SU-DHL-6 (cell line): ENCODE results near the gene CPNE1.
"Not testable (repeated sequence)": the region's sequence is repeated elsewhere in the genome, so short reads cannot be mapped to it uniquely, and the experiment has no call there.

Source experiments
- H2AFZ ChIP-seq: fragments of 200-600 bp; sonication (generic); 2 replicates; pipeline ENCODE4 v1.6.1; 2014; ENCODE audit warnings: low read depth, mild to moderate bottlenecking, moderate library complexity, mixed read lengths, antibody characterized with exemption, low read length; ENCODE audit not compliant: severe bottlenecking
- H3F3A ChIP-seq: fragments of 200-600 bp; shearing (Covaris generic); 2 replicates; pipeline ENCODE4 v1.6.0; 2016; ENCODE audit warnings: antibody characterized with exemption, mild to moderate bottlenecking; ENCODE audit not compliant: insufficient read depth
- H3K27ac ChIP-seq: fragments of 200-600 bp; sonication (generic); 2 replicates; pipeline ENCODE4 v1.5.1; 2016; ENCODE audit warnings: low read depth, mild to moderate bottlenecking, low read length, moderate library complexity, mixed read lengths
- H3K27me3 ChIP-seq: fragments of 200-600 bp; sonication (generic), shearing (Covaris generic); 2 replicates; pipeline ENCODE4 v1.6.0; 2014; ENCODE audit warnings: mild to moderate bottlenecking, low read length
- H3K36me3 ChIP-seq: fragments of 200-600 bp; sonication (generic); 2 replicates; pipeline ENCODE4 v1.6.1; 2014; ENCODE audit warnings: mild to moderate bottlenecking, low read length, mixed read lengths
- H3K4me2 ChIP-seq: fragments of 300-600, 200-600 bp; shearing (Covaris generic), sonication (generic); 2 replicates; pipeline ENCODE4 v1.6.0; 2014; ENCODE audit warnings: low read length, low read depth, mild to moderate bottlenecking; ENCODE audit not compliant: poor library complexity, severe bottlenecking
- H3K4me3 ChIP-seq: fragments of 200-600 bp; sonication (generic); 2 replicates; pipeline ENCODE4 v1.5.1; 2014; ENCODE audit warnings: antibody characterized with exemption, low read length, mild to moderate bottlenecking, mixed read lengths; ENCODE audit not compliant: insufficient read depth, poor library complexity, severe bottlenecking
- H3K79me2 ChIP-seq: fragments of 200-600 bp; sonication (generic); 2 replicates; pipeline ENCODE4 v1.6.1; 2014; ENCODE audit warnings: mild to moderate bottlenecking, low read length, moderate library complexity; ENCODE audit not compliant: insufficient read depth
- H3K9ac ChIP-seq: fragments of 200-600 bp; sonication (generic); 2 replicates; pipeline ENCODE4 v1.7.0; 2014; ENCODE audit warnings: mild to moderate bottlenecking, low read length
- H3K9me2 ChIP-seq: fragments of 200-600 bp; sonication (generic); replicated peaks from 2 replicates; pipeline ENCODE4 v1.6.1; 2014; ENCODE audit warnings: low read length; ENCODE audit not compliant: insufficient read depth
- H3K9me3 ChIP-seq: fragments of 200-600 bp; sonication (generic); 2 replicates; pipeline ENCODE4 v1.6.1; 2014; ENCODE audit warnings: low read length, mixed read lengths; ENCODE audit not compliant: insufficient read depth
- H4K20me1 ChIP-seq: fragments of 200-600 bp; sonication (generic); 2 replicates; pipeline ENCODE4 v1.6.1; 2014; ENCODE audit warnings: low read depth, mild to moderate bottlenecking, antibody characterized with exemption, low read length, moderate library complexity, mixed read lengths
- EZH2phosphoT487 ChIP-seq: fragments of 200-600 bp; sonication (generic), shearing (Covaris generic); conservative IDR thresholded peaks from 2 replicates; pipeline ENCODE4 v1.6.1; 2018; ENCODE audit warnings: mild to moderate bottlenecking, antibody characterized with exemption, low read length, moderate library complexity, mixed read lengths
- TF ChIP-seq, protein P1 (sequence below): fragments of 200-600 bp; sonication (generic); IDR thresholded peaks from one replicate; pipeline ENCODE4 v1.5.1; 2017; ENCODE audit warnings: antibody characterized with exemption, mild to moderate bottlenecking, low read length, moderate library complexity; ENCODE audit not compliant: insufficient read depth, poor library complexity, severe bottlenecking

Gene CPNE1

DNA sequence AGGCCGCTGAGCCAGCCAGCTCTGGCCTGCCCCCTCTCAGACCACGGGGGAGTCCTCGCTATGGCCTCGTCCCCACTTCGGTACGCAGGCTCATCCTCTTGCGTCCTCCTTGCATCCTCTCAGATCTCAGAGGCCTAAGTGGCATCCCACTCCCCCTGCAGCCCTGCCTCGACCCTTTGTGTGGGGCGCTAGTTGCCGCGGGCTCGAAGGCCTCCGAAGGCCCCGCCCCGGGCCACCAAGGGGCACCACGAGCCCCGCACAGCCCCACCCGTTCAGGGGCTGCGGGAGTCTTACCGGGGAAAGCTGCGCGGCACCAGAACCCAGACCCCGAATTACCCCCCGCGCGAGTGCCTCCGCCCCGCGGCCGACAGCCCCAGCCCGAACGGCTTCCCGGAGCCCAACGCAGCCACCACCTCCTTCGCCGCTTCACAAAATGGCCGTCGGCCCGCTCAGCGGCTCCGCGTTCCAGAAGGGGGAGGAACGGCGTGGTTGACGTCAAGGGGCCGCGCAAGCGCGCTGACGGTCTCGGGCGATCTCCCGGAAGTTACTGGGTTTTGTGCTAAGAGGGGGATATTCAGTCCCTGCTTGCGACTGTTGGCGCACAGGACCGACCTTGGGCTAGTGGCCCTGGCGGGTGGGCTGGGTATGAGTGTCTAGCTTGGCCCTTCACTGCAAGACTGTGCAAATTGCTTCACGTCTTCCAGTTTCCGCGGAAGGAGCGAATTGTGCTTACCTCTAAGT lies at the start of gene CPNE1, which contains the start of gene RBM12:
Gene CPNE1, minus strand, starts transcription at position 435 of the 741 bp plus-strand sequence. CDS start 31,977 bp downstream, outside the sequence.
Gene RBM12, minus strand, starts transcription at position 435 of the 741 bp plus-strand sequence. CDS start 9,578 bp downstream, outside the sequence.
- Histone ChIP-seq H3K27ac (peak within 1 kb of the TSS; percentile 76), H2AFZ (peak within 1 kb of the TSS; percentile 87), H3K4me2 (peak within 1 kb of the TSS; percentile 93), H3K79me2 (peaks cover 51% of the 10 kb centered on the region), H3K27me3 (no peaks in the 10 kb centered on the region), H3K9me2 (no peaks in the 10 kb centered on the region), H3K36me3 (0 out of 2 replicates have a peak, but pooled peaks cover 3% of the 10 kb centered on the region), H3K4me3 (peak within 1 kb of the TSS; percentile 71), H4K20me1 (peaks cover 38% of the 10 kb centered on the region), H3K9ac (peak within 1 kb of the TSS; percentile 89), H3F3A (peaks cover 11% of the 10 kb centered on the region), H3K9me3 (no peaks in the 10 kb centered on the region)
- TF ChIP-seq, protein P1, sequence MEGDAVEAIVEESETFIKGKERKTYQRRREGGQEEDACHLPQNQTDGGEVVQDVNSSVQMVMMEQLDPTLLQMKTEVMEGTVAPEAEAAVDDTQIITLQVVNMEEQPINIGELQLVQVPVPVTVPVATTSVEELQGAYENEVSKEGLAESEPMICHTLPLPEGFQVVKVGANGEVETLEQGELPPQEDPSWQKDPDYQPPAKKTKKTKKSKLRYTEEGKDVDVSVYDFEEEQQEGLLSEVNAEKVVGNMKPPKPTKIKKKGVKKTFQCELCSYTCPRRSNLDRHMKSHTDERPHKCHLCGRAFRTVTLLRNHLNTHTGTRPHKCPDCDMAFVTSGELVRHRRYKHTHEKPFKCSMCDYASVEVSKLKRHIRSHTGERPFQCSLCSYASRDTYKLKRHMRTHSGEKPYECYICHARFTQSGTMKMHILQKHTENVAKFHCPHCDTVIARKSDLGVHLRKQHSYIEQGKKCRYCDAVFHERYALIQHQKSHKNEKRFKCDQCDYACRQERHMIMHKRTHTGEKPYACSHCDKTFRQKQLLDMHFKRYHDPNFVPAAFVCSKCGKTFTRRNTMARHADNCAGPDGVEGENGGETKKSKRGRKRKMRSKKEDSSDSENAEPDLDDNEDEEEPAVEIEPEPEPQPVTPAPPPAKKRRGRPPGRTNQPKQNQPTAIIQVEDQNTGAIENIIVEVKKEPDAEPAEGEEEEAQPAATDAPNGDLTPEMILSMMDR, result no peak
- no peak for TF ChIP-seq EZH2phosphoT487

DNA sequence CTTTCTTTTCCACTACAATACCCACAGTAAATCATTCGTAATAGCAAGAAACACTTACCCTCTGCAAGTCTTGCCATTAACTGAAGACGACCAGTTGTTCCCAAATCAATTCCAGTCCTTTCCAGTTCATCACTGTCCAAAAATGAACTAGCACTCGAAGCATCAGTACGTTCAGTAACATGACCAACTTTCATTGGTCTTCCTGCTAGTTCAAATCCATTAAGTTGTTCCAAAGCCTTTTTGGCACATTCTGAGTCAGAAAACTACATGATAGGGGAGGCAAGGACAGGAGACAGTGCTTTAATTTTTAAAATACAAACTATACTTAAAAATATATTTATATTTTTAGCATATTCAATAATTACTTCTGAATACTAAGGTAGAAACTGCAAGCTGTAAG lies 49.4 kb upstream of the CPNE1 start:
- H3K27me3 ChIP-seq, result no peaks in the 10 kb centered on the region
- no peak overlapping the region for H2AFZ ChIP-seq
- H3K9ac ChIP-seq, result no peak overlapping the region
- H4K20me1 ChIP-seq, result peaks cover 61% of the 10 kb centered on the region
- peaks cover 80% of the 10 kb centered on the region for H3K36me3 ChIP-seq
- H3F3A ChIP-seq, result peaks cover 56% of the 10 kb centered on the region
- H3K4me2 ChIP-seq, result no peak overlapping the region
- H3K4me3 ChIP-seq, result no peak overlapping the region
- H3K79me2 ChIP-seq, result peaks cover 75% of the 10 kb centered on the region
- no peaks in the 10 kb centered on the region for H3K9me2 ChIP-seq
- H3K27ac ChIP-seq, result no peak overlapping the region
- TF ChIP-seq, protein P1, result no peak
- H3K9me3 ChIP-seq, result no peaks in the 10 kb centered on the region

DNA sequence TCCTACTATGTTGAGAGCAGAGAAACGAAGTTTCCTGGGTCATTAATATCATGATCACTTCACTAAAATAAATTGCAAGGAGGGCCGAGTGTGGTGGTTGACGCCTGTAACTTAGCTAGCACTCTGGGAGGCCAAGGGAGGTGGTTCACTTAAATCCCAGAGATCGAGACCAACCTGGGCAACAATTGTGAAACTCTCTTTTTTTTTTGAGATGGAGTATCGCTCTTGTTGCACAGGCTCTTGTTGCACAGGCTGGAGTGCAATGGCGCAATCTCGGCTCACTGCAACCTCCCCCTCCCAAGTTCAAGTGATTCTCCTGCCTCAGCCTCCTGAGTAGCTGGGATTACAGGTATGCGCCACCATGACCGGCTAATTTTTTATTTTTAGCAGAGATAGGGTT lies 48.4 kb upstream of the CPNE1 start:
- not testable (repeated sequence) for H2AFZ ChIP-seq, H3K9me3 ChIP-seq, H3K9ac ChIP-seq, H3K4me3 ChIP-seq, H3K27ac ChIP-seq, H3K4me2 ChIP-seq, H3K27me3 ChIP-seq, H3K9me2 ChIP-seq
- Histone ChIP-seq H4K20me1 (peaks cover 67% of the 10 kb centered on the region), H3K36me3 (peaks cover 85% of the 10 kb centered on the region), H3K79me2 (peaks cover 73% of the 10 kb centered on the region), H3F3A (peaks cover 66% of the 10 kb centered on the region)

DNA sequence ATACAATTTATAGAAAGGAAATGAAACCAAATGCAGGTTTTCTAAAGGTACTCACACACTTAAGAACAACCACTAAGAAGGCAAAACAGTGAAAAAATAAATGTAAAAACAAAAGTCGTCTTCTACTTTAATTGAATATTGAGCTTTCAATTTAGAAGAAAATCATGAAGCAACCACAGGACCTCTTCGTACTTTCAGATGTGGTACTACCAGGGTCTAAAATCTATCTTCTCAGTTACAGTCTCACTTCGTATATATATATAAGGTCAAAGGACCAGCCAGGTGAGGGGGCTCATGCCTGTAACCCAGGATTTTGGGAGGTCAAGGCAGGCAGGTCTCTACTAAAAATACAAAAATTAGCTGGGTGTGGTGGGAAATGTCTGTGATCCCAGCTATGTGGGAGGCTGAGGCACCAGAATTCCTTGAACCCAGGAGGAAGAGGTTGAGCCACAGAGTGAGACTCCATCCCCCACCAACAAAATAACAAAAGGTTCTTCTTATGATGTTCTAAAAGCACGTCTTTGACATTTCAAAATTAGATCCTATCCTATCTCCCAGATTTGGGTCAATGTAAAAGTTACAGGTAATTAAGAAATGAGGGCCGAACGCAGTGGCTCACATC lies 47.0 kb upstream of the CPNE1 start:
- Histone ChIP-seq H2AFZ (no peak overlapping the region), H3K4me2 (no peak overlapping the region), H3K79me2 (peaks cover 62% of the 10 kb centered on the region), H3K36me3 (peaks cover 89% of the 10 kb centered on the region), H3K9me2 (no peaks in the 10 kb centered on the region), H3K4me3 (no peak overlapping the region), H3K9ac (no peak overlapping the region), H4K20me1 (peaks cover 70% of the 10 kb centered on the region), H3K27me3 (no peaks in the 10 kb centered on the region), H3K9me3 (no peaks in the 10 kb centered on the region), H3F3A (peaks cover 74% of the 10 kb centered on the region), H3K27ac (no peak overlapping the region)
- TF ChIP-seq, protein P1, result no peak
- TF ChIP-seq EZH2phosphoT487, result no peak
